Ascending aorta (tissue), 2 donors: Measurements from ENCODE around the gene VWF. TPM values are rescaled to one million over a fixed set of nuclear protein-coding genes. Genes with fewer than 3 reads are reported as not detected.
A peak's percentile ranks its signal among the peaks of the same experiment; 100 is the strongest.

Source experiments
- DNase-seq, 2 donors: peaks; one replicate each; pipeline ENCODE4 v3.0.0-alpha.2; 2019; ENCODE audit warnings: low spot score in 2 of 2
- H3K27ac ChIP-seq, 2 donors: fragments of 200-600 bp; sonication (generic); one replicate each; pipeline ENCODE4 v1.5.1; 2016 to 2017; ENCODE audit warnings: mild to moderate bottlenecking in 1 of 2
- H3K27me3 ChIP-seq: fragments of 200-600 bp; sonication (generic); one replicate; pipeline ENCODE4 v1.5.1; 2017
- H3K36me3 ChIP-seq, 2 donors: fragments of 200-600 bp; sonication (generic); one replicate each; pipeline ENCODE4 v1.5.1; 2016
- H3K4me1 ChIP-seq, 2 donors: fragments of 200-600 bp; sonication (generic); one replicate each; pipeline ENCODE4 v1.5.1; 2016 to 2017; ENCODE audit warnings: mild to moderate bottlenecking in 1 of 2
- H3K4me3 ChIP-seq, 2 donors: fragments of 200-600 bp; sonication (generic); one replicate each; pipeline ENCODE4 v1.5.1; 2016 to 2017; ENCODE audit warnings: mild to moderate bottlenecking in 1 of 2
- H3K9me3 ChIP-seq, 2 donors: fragments of 200-600 bp; sonication (generic); one replicate each; pipeline ENCODE4 v1.5.1; 2016
- CTCF ChIP-seq, 3 experiments: fragments of 200-600 bp in 2 of 3; fragments of 450-650 bp in 1 of 3; sonication (generic) in 2 of 3; IDR thresholded peaks; one replicate each; pipeline ENCODE4 v1.5.1; 2016 to 2019; ENCODE audit warnings: antibody characterized with exemption in 3 of 3, mild to moderate bottlenecking in 1 of 3, moderate library complexity in 1 of 3
- intact Hi-C: fragments of 100-400 bp; cut with DNase I; formaldehyde crosslinking; loops from one replicate; pipeline ENCODE4 v1.15.1; 2023
- total RNA-seq: library from RNA; depleted of rRNA; stranded (reverse); fragments of >200 nt; gene quantifications from one replicate; pipeline ENCODE4 v1.1.0, GENCODE V29; 2016

VWF gene
- total RNA-seq, 1 donor from 2014 or later, result 1,026 TPM

GRCh38 chr12:6039894-6040601, 84.4 kb downstream of the VWF start:
- no peaks in the 10 kb centered on the region for H3K9me3 ChIP-seq
- H3K27ac ChIP-seq, result no peak overlapping the region
- no peaks in the 10 kb centered on the region for H3K27me3 ChIP-seq
- DNase-seq, result peak in 1 of 2 donors; percentile 78
- intact Hi-C loops, result loop anchor here (1.0 kb wide), 1 partner anchor 52 kb away; no protein-coding TSS in a partner anchor
- no peaks in the 10 kb centered on the region for H3K36me3 ChIP-seq
- no peak overlapping the region for H3K4me3 ChIP-seq
- peak; percentile 90 for TF ChIP-seq CTCF (IDR thresholded peaks at IDR 0.05)
- no peaks in the 10 kb centered on the region for H3K4me1 ChIP-seq

- intact Hi-C loops, result no loop called here
- Histone ChIP-seq H3K27ac (no peak overlapping the region), H3K36me3 (no peaks in the 10 kb centered on the region), H3K27me3 (no peaks in the 10 kb centered on the region), H3K4me3 (no peak overlapping the region), H3K9me3 (no peaks in the 10 kb centered on the region), H3K4me1 (no peaks in the 10 kb centered on the region)
- peak in 2 of 3 experiments; percentile 26 to 44 for TF ChIP-seq CTCF (IDR thresholded peaks at IDR 0.05)
- no peak for DNase-seq
These were observed 86.3 kb downstream of the VWF start for GRCh38 chr12:6038160-6038559.

- no peaks in the 10 kb centered on the region for H3K36me3 ChIP-seq
- no peak for DNase-seq
- no peak overlapping the region for H3K4me3 ChIP-seq
- H3K9me3 ChIP-seq, result no peaks in the 10 kb centered on the region
- H3K4me1 ChIP-seq, result no peaks in the 10 kb centered on the region
- no peaks in the 10 kb centered on the region for H3K27me3 ChIP-seq
- no peak for TF ChIP-seq CTCF (IDR thresholded peaks at IDR 0.05)
- intact Hi-C loops, result no loop called here
- H3K27ac ChIP-seq, result no peak overlapping the region
These were observed 87.0 kb downstream of the VWF start for GRCh38 chr12:6037459-6037858.

- intact Hi-C loops, result no loop called here
- TF ChIP-seq CTCF (IDR thresholded peaks at IDR 0.05), result no peak
- Histone ChIP-seq H3K4me3 (no peak overlapping the region), H3K36me3 (no peaks in the 10 kb centered on the region), H3K27ac (no peak overlapping the region), H3K27me3 (no peaks in the 10 kb centered on the region), H3K4me1 (no peaks in the 10 kb centered on the region), H3K9me3 (no peaks in the 10 kb centered on the region)
- no peak for DNase-seq
These were observed 88.0 kb downstream of the VWF start for GRCh38 chr12:6036509-6036908.

- H3K27ac ChIP-seq, result no peak overlapping the region
- no peak for TF ChIP-seq CTCF (IDR thresholded peaks at IDR 0.05)
- no peaks in the 10 kb centered on the region for H3K9me3 ChIP-seq
- H3K36me3 ChIP-seq, result no peaks in the 10 kb centered on the region
- H3K27me3 ChIP-seq, result no peaks in the 10 kb centered on the region
- intact Hi-C loops, result no loop called here
- H3K4me3 ChIP-seq, result no peak overlapping the region
- no peaks in the 10 kb centered on the region for H3K4me1 ChIP-seq
- no peak for DNase-seq
These were observed 89.9 kb downstream of the VWF start for GRCh38 chr12:6034596-6034995.
